HG02973 (cell line): ENCODE data around the gene IQCE.

Experiments
- ATAC-seq: cut with Tn5 transposase; IDR thresholded peaks from one replicate; pipeline ENCODE4 v1.9.1; 2021; ENCODE audit warnings: moderate library complexity; ENCODE audit not compliant: unreplicated experiment

Gene IQCE

DNA sequence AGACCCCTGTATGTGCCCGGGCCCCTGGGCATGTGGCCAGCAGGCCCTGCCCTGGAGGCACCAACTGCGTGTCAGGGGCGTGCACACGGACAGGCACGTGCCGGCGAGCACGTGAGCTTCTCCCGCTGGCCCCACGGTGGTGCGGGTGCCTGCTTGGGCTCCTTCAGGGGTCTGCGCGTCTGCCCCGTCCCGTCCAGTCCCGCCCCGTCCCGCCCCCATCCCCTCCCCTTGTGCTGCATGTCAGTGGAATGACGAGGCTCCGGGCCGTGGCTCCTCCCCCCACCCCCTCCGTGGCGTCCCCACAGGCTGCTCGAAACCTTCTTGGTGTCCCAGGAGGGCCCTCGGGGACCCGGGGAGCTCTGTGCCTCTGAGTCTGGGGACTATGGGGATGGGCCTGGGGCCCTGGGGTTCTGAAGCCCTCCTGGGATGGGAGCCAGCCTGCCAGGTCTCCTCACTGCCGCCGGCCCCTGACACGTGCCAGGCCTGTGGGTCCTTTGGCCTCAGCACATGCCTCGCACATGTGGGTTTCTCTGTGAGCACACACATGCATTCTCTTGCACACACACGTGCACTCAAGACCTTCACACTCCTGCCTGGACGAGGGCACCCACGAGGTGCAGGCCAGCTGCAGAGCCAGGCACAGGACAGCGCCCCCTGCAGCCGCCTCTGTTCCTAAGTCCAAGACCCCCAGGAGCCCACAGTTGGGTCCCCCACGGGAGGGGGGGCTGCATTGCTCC, 101.7 kb downstream of the IQCE start:
- no peak for ATAC-seq

DNA sequence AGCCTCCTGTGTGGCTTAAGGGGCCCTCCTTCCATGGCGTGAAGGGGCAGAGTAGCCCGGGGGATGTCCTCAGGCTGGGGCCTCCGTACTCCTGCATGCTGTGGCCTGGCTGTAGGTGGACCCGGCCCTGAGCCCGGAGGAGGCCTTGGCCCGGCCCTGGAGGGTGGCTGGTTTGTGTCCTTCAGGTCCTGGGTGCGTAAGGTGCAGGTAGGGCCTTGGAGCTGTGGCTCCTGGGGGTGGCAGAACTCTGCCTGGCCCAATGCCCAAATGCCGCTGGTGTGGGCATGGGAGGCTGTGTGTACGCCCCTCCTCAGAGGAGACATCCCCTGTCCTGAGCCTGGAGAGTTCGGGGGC, 102.3 kb downstream of the IQCE start:
- no peak for ATAC-seq

DNA sequence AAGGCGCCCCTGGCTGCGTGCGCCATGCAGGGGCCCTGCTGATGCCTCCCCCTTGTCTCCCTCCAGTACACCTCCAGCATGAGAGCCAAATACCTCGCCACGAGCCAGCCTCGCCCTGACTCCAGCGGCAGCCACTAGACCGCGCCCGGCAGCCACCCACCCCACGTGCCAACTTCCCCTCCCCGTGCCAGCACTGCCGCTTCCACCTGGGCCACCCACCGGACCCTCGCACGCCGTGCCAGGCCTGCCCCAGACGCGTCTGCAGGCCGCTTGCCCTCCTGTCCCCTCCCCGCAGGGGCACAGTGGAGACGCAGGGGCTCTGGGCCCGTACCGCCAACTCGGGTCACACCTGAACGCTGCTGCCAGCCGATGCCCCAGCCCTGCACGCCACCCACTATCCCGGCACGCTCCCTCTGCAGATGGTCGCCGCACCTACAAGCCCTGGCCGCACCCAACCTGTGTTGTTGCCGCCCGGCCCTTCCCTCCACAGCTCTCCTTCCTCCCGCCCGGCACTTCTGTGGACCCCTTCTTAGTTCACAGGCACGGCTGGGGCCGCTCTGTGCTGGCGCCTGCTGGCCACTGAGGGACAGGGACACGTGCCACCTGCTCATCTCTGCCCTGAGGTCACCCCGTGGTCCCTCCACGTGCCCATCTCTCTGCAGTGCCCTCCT, 103.0 kb downstream of the IQCE start:
- no peak for ATAC-seq

DNA sequence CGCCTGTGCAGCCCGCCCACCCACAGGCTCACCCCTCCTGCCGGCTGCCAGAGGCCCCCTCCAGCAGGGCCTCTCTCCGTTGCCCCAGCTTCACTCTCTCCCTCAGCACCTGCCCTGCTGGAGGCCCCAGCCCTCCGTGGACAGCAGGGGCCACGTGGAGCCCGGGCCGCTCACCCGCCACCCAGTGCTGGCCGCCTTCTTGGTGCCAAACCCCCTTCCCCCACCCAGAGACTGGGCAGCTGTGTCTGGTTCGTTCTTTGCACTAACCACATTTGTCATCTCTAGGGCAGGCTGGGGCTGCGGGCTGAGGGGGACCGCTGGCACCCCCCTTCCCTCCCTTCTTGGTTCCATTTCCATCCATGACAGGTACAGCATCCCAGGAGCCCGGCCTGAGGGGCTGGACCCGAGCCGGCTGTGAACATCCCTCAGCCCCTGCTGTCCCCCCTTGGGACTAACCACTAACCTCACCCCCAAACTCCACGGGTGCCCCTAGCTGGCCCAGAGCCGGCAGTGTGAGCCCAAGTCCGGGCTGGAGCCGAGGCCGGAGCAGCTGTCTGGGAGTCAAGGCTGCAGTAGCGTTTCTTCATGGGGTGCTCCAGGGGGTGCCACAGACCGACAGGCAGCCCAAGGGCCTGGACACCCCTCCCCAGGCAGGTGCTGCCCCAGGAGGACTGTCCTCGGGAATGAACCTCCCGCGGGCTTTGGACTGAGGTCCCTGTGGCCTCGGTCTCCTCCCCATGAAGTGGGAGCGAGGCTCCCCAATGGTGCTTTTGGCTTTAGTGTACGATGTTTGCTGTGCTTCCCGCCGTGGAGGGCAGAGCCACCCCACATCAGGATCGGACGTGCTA, 103.7 kb downstream of the IQCE start:
- no peak for ATAC-seq

DNA sequence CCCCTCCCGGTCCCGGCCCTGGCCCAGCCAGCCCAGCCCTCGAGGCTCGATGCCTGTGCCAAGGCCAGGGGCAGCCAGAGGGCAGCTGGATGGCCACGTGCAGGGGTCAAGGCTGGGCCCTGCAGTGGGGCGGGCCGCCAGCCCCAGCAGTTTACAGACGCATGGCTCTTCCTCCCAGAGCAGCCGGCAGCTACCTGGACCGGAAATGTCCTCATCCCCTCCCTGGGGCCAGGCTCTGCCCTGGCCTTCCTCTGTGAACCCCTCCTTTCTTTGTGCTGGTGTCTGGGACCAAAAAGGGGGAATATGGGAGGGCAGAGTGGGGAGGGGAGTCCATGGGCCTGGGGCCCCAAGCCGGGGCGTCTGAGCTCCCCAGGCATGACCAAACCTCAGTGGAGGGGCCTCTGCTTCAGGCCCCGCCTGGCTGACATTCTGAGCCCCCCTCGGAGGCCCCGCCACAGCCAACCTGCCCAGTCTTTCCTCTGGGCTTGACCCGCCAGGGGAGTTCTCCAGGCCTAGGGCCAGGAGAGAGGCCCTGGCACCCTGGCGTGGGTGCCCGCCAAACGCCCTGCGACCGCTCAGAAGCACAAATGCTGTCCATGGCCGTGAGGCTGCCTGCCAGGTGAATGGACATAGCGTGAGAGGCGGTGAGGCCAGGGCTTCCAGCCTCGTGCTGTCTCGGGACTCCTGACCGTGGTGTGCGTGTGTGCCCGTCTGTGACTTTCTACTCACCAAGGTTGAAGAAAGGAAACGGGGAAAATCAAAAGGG, 104.5 kb downstream of the IQCE start:
- no peak for ATAC-seq

DNA sequence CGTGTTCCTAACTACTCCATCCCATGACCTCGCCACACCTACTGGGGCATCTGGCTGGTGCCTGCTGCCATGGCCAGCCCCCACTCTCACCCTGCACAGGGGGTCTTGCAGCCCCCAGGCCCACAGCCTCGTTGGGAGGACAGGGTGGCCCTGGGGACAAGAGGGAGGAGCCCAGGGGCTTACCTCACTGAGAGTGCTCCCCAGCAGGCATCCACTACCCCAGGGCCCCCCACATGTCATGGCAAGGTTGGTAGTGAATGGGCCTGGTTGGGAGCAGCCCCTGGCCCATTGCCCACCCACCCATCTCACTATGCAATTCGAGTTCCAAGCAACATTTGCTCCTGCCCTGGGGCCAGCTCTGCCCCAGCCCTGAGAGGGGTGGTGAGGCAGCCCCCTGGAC, 105.2 kb downstream of the IQCE start:
- no peak for ATAC-seq
